Body of pancreas (tissue), 4 donors: ENCODE data around the gene STX18. TPM values are rescaled to one million over a fixed set of nuclear protein-coding genes. Genes with fewer than 3 reads are reported as not detected.
"Not testable (repeated sequence)": the region's sequence is repeated elsewhere in the genome, so short reads cannot be mapped to it uniquely, and the experiment has no call there.

Experiments used
- ATAC-seq: fragments of 150-250 bp; one replicate; pipeline ENCODE4 v1.9.1; 2016
- DNase-seq, 4 donors: peaks; one replicate each; pipeline ENCODE4 v3.0.0-alpha.2; 2019
- H3K27ac ChIP-seq, 4 donors: fragments of 200-600 bp; sonication (generic); 1 replicate in 3 of 4; 2 replicates in 1 of 4; pipeline versions ENCODE4 v1.5.1 to v1.6.1; 2016 to 2019; ENCODE audit warnings: mild to moderate bottlenecking in 1 of 4, mixed read lengths in 1 of 4, moderate library complexity in 1 of 4
- H3K27me3 ChIP-seq, 2 donors: fragments of 200-600 bp; sonication (generic); one replicate each; pipeline ENCODE4 v1.6.0; 2016; ENCODE audit warnings: mild to moderate bottlenecking in 1 of 2
- H3K36me3 ChIP-seq, 2 donors: fragments of 200-600 bp; sonication (generic); replicated peaks in 1 of 2; 2 replicates each; pipeline ENCODE4 v1.5.1; 2016; ENCODE audit warnings: low read depth in 2 of 2; ENCODE audit not compliant: insufficient read depth in 1 of 2
- H3K4me1 ChIP-seq: fragments of 200-600 bp; sonication (generic); one replicate; pipeline ENCODE4 v1.6.0; 2016
- H3K4me3 ChIP-seq, 2 donors: fragments of 200-600 bp; sonication (generic); 1 replicate in 1 of 2; 2 replicates in 1 of 2; pipeline ENCODE4 v1.5.1; 2016 to 2019
- H3K9me3 ChIP-seq, 3 donors: fragments of 200-600 bp; sonication (generic); 1 replicate in 2 of 3; 2 replicates in 1 of 3; pipeline ENCODE4 v1.5.1; 2016
- CTCF ChIP-seq, 7 experiments: fragments of 450-650 bp in 4 of 7; fragments of 200-600 bp in 3 of 7; sonication (generic) in 3 of 7; IDR thresholded peaks; one replicate each; pipeline ENCODE4 v1.5.1; 2016 to 2019; ENCODE audit warnings: antibody characterized with exemption in 7 of 7
- POLR2A ChIP-seq, 3 donors: fragments of 450-650 bp; IDR thresholded peaks; one replicate each; pipeline ENCODE4 v1.6.1; 2016; ENCODE audit warnings: antibody characterized with exemption in 3 of 3, mild to moderate bottlenecking in 2 of 3
- WGBS, 2 donors: methylation state at CpG; one replicate each; pipeline ENCODE4 v1.1.5; 2017; 5-methylcytosine and 5-hydroxymethylcytosine counted together
- intact Hi-C: fragments of 100-400 bp; cut with DNase I; formaldehyde crosslinking; loops from one replicate; pipeline ENCODE4 v1.15.1; 2023
- total RNA-seq, 2 donors: library from RNA; depleted of rRNA; stranded (reverse); fragments of >200 nt; gene quantifications; one replicate each; pipeline ENCODE4 v1.1.0, GENCODE V29; 2016

STX18 gene
- total RNA-seq, 2 donors from 2014 or later: 13.5 to 53.4 TPM

- TF ChIP-seq POLR2A (IDR thresholded peaks at IDR 0.05) (no peak), CTCF (IDR thresholded peaks at IDR 0.05) (no peak)
- H3K4me1 ChIP-seq: peaks cover 6% of the 10 kb centered on the region
Measured at GRCh38 chr4:4518747-4519146, 23.1 kb downstream of the STX18 start.

DNA sequence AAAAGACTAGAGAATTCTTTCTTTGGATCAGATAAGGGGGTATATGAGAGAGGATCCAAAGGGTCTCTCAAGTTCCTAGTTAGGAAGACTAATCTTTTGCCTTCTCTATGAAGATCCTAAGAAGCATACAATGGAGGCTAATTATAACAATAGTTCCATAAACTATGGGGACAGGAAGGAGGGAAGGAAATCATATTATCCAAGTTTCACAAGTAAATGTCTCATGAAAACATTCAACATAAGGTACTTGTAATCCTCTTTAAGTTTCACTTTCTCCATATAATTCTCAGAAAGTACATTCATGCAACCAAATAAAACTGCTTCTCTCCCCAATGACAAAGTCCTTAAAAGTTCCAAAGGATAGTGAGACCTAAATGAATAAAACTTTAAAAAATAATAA, 27.1 kb downstream of the STX18 start:
- DNase-seq (no peak), ATAC-seq (no peak)
- Histone ChIP-seq H3K4me1 (peaks cover 24% of the 10 kb centered on the region), H3K27me3 (no peaks in the 10 kb centered on the region), H3K36me3 (no peaks in the 10 kb centered on the region), H3K4me3 (no peak overlapping the region), H3K27ac (no peak overlapping the region), H3K9me3 (no peaks in the 10 kb centered on the region)
- TF ChIP-seq CTCF (IDR thresholded peaks at IDR 0.05) (no peak), POLR2A (IDR thresholded peaks at IDR 0.05) (no peak)
- intact Hi-C loops: no loop called here

More at GRCh38 chr4:4518747-4519146, 23.1 kb downstream of the STX18 start:
- DNase-seq (no peak), ATAC-seq (no peak)
- Histone ChIP-seq H3K36me3 (no peaks in the 10 kb centered on the region), H3K27me3 (no peaks in the 10 kb centered on the region), H3K27ac (no peak overlapping the region), H3K4me3 (no peak overlapping the region), H3K9me3 (no peaks in the 10 kb centered on the region)
- WGBS, 2 donors: 87 to 88% methylated on average over 5 of the region's 5 CpGs
- intact Hi-C loops: no loop called here

- ATAC-seq (no peak), DNase-seq (no peak)
- peaks cover 24% of the 10 kb centered on the region for H3K4me1 ChIP-seq
- H3K4me3 ChIP-seq: no peak overlapping the region
- WGBS, 2 donors: 54 to 59% methylated on average over 1 of the region's 1 CpG
- intact Hi-C loops: no loop called here
- H3K36me3 ChIP-seq: no peaks in the 10 kb centered on the region
- H3K9me3 ChIP-seq: no peaks in the 10 kb centered on the region
- TF ChIP-seq CTCF (IDR thresholded peaks at IDR 0.05) (no peak), POLR2A (IDR thresholded peaks at IDR 0.05) (no peak)
- no peaks in the 10 kb centered on the region for H3K27me3 ChIP-seq
- no peak overlapping the region for H3K27ac ChIP-seq
Measured at GRCh38 chr4:4512282-4512681, 29.6 kb downstream of the STX18 start.

- WGBS, 2 donors: 94 to 97% methylated on average over 3 of the region's 3 CpGs
- not testable (repeated sequence) for DNase-seq
- peaks cover 24% of the 10 kb centered on the region for H3K4me1 ChIP-seq
Measured at GRCh38 chr4:4510641-4511040, 31.2 kb downstream of the STX18 start.

DNA sequence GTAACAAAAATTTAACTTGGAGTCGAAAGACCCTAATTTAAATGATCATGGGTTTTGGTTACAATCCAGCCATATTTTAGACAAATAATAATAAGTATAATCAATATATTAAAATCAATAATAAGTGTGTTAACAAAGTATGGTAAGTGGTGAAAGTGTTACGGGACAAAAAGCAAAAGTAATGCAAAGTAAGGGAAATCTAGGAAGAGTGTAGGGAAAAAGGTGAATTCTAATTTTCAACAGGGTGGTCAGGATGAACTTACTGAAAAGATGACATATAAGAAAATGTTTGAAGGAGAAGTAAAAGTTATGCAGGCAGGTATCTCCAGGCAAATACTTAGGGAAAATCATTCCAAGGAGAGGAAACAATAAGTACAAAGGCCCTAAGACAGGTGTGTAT, 32.3 kb downstream of the STX18 start:
- no peak overlapping the region for H3K4me3 ChIP-seq
- intact Hi-C loops: no loop called here
- H3K9me3 ChIP-seq: no peaks in the 10 kb centered on the region
- no peaks in the 10 kb centered on the region for H3K27me3 ChIP-seq
- DNase-seq (no peak), ATAC-seq (no peak)
- TF ChIP-seq POLR2A (IDR thresholded peaks at IDR 0.05) (no peak), CTCF (IDR thresholded peaks at IDR 0.05) (no peak)
- no peaks in the 10 kb centered on the region for H3K36me3 ChIP-seq
- peaks cover 21% of the 10 kb centered on the region for H3K4me1 ChIP-seq
- H3K27ac ChIP-seq: no peak overlapping the region
- WGBS, 2 donors: 94% methylated on average over 2 of the region's 2 CpGs

More at GRCh38 chr4:4510641-4511040, 31.2 kb downstream of the STX18 start:
- ATAC-seq, H3K4me3 ChIP-seq, H3K27me3 ChIP-seq, H3K9me3 ChIP-seq, intact Hi-C loops, H3K27ac ChIP-seq, H3K36me3 ChIP-seq: not testable (repeated sequence)
